GM11168 (cell line): ENCODE measurements around the gene RGS3.

Experiments used
- in situ Hi-C: fragments of 300-500 bp; cut with MboI; formaldehyde crosslinking; loops from one replicate; pipeline ENCODE4 v1.12.0; 2022; ENCODE audit warnings: low sequenced_read_pairs; ENCODE audit not compliant: unreplicated experiment

RGS3 gene

DNA sequence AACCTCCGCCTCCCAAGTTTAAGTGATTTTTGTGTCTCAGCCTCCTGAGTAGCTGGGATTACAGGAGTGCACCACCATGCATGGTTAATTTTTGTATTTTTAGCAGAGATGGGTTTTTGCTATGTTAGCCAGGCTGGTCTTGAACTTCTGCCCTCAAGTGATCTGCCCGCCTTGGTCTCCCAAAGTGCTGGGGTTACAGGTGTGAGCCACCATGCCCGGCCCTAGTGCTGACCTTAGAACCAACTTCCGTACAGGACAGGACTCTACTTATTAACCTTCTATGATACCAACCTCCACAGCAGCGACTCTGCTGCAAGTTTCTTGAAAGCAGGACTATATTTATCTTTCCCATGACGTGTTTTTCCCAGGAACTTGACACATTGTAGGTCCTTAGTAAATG lies 176.9 kb downstream of the RGS3 start:
- in situ Hi-C loops = no loop called here

GRCh38 chr9:113641100-113641885 lies 177.8 kb downstream of the RGS3 start:
- in situ Hi-C loops = no loop called here

- in situ Hi-C loops = no loop called here
Observed at GRCh38 chr9:113644321-113644720, 180.8 kb downstream of the RGS3 start.

GRCh38 chr9:113645227-113645977 lies 181.9 kb downstream of the RGS3 start:
- in situ Hi-C loops = loop anchor here (5.0 kb wide), 1 partner anchor 43 kb away; no protein-coding TSS in a partner anchor

GRCh38 chr9:113645978-113646253 lies 182.4 kb downstream of the RGS3 start:
- in situ Hi-C loops = loop anchor here (5.0 kb wide), 1 partner anchor 44 kb away; no protein-coding TSS in a partner anchor

DNA sequence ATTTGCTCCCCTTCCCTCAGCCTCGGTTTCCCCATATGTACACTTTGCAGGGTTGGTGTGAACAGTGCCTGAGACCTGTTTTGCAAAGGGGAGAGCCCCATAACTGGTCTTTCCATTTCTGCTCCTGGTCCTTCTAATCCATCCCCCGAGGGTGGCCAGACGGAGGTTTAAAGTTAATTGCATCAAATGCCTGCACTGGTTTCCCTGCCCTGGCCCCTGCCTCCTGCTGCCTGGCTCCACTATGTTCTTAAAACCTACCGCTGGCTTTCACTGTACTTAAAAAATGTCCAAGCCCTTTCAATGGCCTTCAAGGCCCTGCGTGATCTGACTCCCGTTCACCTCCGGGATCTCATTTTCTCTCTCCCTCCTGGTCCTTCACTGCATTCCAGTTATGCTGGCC lies 183.0 kb downstream of the RGS3 start:
- in situ Hi-C loops = loop anchor here (5.0 kb wide), 1 partner anchor 44 kb away; no protein-coding TSS in a partner anchor
